K562 (cell line): ENCODE data around the gene SSR4. TPM values are rescaled to one million over a fixed set of nuclear protein-coding genes. Genes with fewer than 3 reads are reported as not detected.

Experiments used
- ATAC-seq: fragments of 200-7000 bp; cut with Tn5 transposase; 3 replicates; pipeline ENCODE4 v1.9.1; 2020; ENCODE audit warnings: moderate library complexity
- BruUV-seq: library from RNA; stranded (reverse); fragments of 400-500 nt; replicated peaks from 2 replicates; lab custom pipeline; 2021; lab: Mats Ljungman, UMichigan
- CTCF ChIA-PET: fragments of 300-600 bp; formaldehyde crosslinking; extraction: SDS; loops from one replicate; lab custom pipeline; 2021; ENCODE audit warnings: low intra/inter-chr PET ratio; lab: Yijun Ruan, JAX
- POLR2A ChIA-PET: fragments of 300-600, 350-650 bp; sonication (Branson Sonifier 250); formaldehyde crosslinking; extraction: SDS; loops from one replicate; lab custom pipeline; 2021; ENCODE audit warnings: antibody characterized with exemption, inconsistent platforms; lab: Yijun Ruan, JAX
- DNase-seq, 4 experiments: peaks; one replicate each; pipeline versions ENCODE4 v3.0.0 to v3.0.0-alpha.2; 2011 to 2018; ENCODE audit warnings: low spot score in 3 of 4, mixed read lengths in 3 of 4; ENCODE audit errors: extremely low read depth in 1 of 4
- FAIRE-seq: peaks from 2 replicates; lab custom pipeline; 2011; peaks lifted over from hg19 to GRCh38; lab: Jason Lieb, UNC
- H2AFZ ChIP-seq: 2 replicates; pipeline ENCODE4 v1.6.0; 2011; ENCODE audit warnings: low read depth, low read length, control low read depth, inconsistent platforms
- H3K27ac ChIP-seq: fragments of 200-600 bp; 3 replicates; pipeline ENCODE4 v1.8.0; 2011; ENCODE audit warnings: low read depth, mild to moderate bottlenecking, control low read depth, inconsistent platforms, low read length, moderate library complexity, mixed read lengths; ENCODE audit errors: extremely low read depth
- H3K27me3 ChIP-seq, 2 experiments: fragments of 300-600 bp in 1 of 2; 2 replicates in 1 of 2; 3 replicates in 1 of 2; pipeline versions ENCODE4 v1.6.0 to v1.8.0; 2011; ENCODE audit warnings: inconsistent platforms in 2 of 2, low read length in 2 of 2, mild to moderate bottlenecking in 1 of 2, mixed read lengths in 1 of 2, moderate library complexity in 1 of 2; ENCODE audit not compliant: control insufficient read depth in 2 of 2, insufficient read depth in 2 of 2
- H3K36me3 ChIP-seq: fragments of 300-600 bp; 3 replicates; pipeline ENCODE4 v1.8.0; 2011; ENCODE audit warnings: mild to moderate bottlenecking, low read length, inconsistent platforms; ENCODE audit not compliant: control insufficient read depth, insufficient read depth
- H3K4me1 ChIP-seq, 2 experiments: fragments of 200-600 bp in 1 of 2; replicated peaks in 1 of 2; 2 replicates in 1 of 2; 3 replicates in 1 of 2; pipeline versions ENCODE4 v1.5.1 to v1.8.0; 2011; ENCODE audit warnings: inconsistent platforms in 2 of 2, low read length in 2 of 2, mild to moderate bottlenecking in 1 of 2, mixed read lengths in 1 of 2, moderate library complexity in 1 of 2; ENCODE audit not compliant: control insufficient read depth in 2 of 2, insufficient read depth in 2 of 2
- H3K4me2 ChIP-seq: 2 replicates; pipeline ENCODE4 v1.6.1; 2011; ENCODE audit warnings: low read length, control low read depth, inconsistent platforms, mixed read lengths; ENCODE audit not compliant: insufficient read depth
- H3K4me3 ChIP-seq: fragments of 200-600 bp; sonication (generic), shearing (Covaris generic); 2 replicates; pipeline ENCODE4 v1.5.1; 2016; ENCODE audit warnings: control low read depth, inconsistent platforms
- H3K79me2 ChIP-seq: fragments of 200-600 bp; 3 replicates; pipeline ENCODE4 v1.8.0; 2011; ENCODE audit warnings: low read length, inconsistent platforms; ENCODE audit not compliant: control insufficient read depth, insufficient read depth
- H3K9ac ChIP-seq, 2 experiments: 2 replicates each; pipeline versions ENCODE4 v1.6.0 to v1.6.1; 2011; ENCODE audit warnings: low read depth in 2 of 2, low read length in 2 of 2, control low read depth in 1 of 2, inconsistent platforms in 1 of 2, mild to moderate bottlenecking in 1 of 2, mixed read lengths in 1 of 2; ENCODE audit not compliant: insufficient read depth in 1 of 2
- H3K9me1 ChIP-seq: one replicate; pipeline ENCODE4 v1.6.0; 2011; ENCODE audit warnings: inconsistent platforms, mild to moderate bottlenecking, low read length, moderate library complexity; ENCODE audit not compliant: control insufficient read depth, insufficient read depth
- H3K9me3 ChIP-seq: replicated peaks from 2 replicates; pipeline ENCODE4 v1.5.1; 2011; ENCODE audit warnings: low read depth, low read length, inconsistent platforms; ENCODE audit not compliant: control insufficient read depth, insufficient read depth
- H4K20me1 ChIP-seq: replicated peaks from 2 replicates; pipeline ENCODE4 v1.6.1; 2011; ENCODE audit warnings: low read length, inconsistent platforms, mixed read lengths; ENCODE audit not compliant: control insufficient read depth, insufficient read depth
- CTBP1 ChIP-seq: fragments of 450-650 bp; IDR thresholded peaks from 2 replicates; pipeline ENCODE4 v1.6.1; 2016; ENCODE audit warnings: borderline replicate concordance
- FOS ChIP-seq: IDR thresholded peaks from 3 replicates; pipeline ENCODE4 v1.6.1; 2011; ENCODE audit not compliant: insufficient read length; ENCODE audit errors: extremely low read depth
- MAZ ChIP-seq, 2 experiments: fragments of 450-650 bp in 1 of 2; sonication (generic) in 1 of 2; formaldehyde crosslinking; IDR thresholded peaks in 1 of 2; conservative IDR thresholded peaks in 1 of 2; 2 replicates each; pipeline versions ENCODE4 v1.4.0 to v1.5.0; 2020; ENCODE audit warnings: mild to moderate bottlenecking in 1 of 2, missing genetic modification reagents in 1 of 2
- MECOM ChIP-seq: fragments of 250-450 bp; sonication (Bioruptor Pico); IDR thresholded peaks from 2 replicates; pipeline ENCODE4 v1.8.0; 2022; ENCODE audit warnings: inconsistent platforms
- MLX ChIP-seq, 2 experiments: fragments of 450-650 bp in 1 of 2; sonication (generic) in 1 of 2; formaldehyde crosslinking; conservative IDR thresholded peaks; 2 replicates each; pipeline versions ENCODE4 v1.4.0 to v1.8.1; 2020 to 2022; ENCODE audit warnings: mild to moderate bottlenecking in 1 of 2, missing genetic modification reagents in 1 of 2
- MNT ChIP-seq, 2 experiments: fragments of 450-650 bp; conservative IDR thresholded peaks; 2 replicates each; pipeline ENCODE4 v1.6.1; 2017; ENCODE audit warnings: mild to moderate bottlenecking in 2 of 2, moderate library complexity in 2 of 2
- MTA3 ChIP-seq: fragments of 450-650 bp; formaldehyde crosslinking; IDR thresholded peaks from 2 replicates; pipeline ENCODE4 v1.6.1; 2017; ENCODE audit warnings: mild to moderate bottlenecking, borderline replicate concordance
- PBX2 ChIP-seq, 2 experiments: IDR thresholded peaks in 1 of 2; conservative IDR thresholded peaks in 1 of 2; 2 replicates each; pipeline ENCODE4 v1.6.1; 2016; ENCODE audit warnings: low read depth in 2 of 2, mild to moderate bottlenecking in 1 of 2, missing compliant biosample characterization in 1 of 2, missing genetic modification characterization in 1 of 2, moderate library complexity in 1 of 2
- RBM39 ChIP-seq: fragments of 200-400 bp; formaldehyde crosslinking; optimal IDR thresholded peaks from 2 replicates; pipeline ENCODE3; 2018; ENCODE audit warnings: low read depth, low read length
- SMC3 ChIP-seq: conservative IDR thresholded peaks from 2 replicates; pipeline ENCODE4 v1.6.1; 2011; ENCODE audit warnings: low read depth, low read length, improper control_type of control experiment; ENCODE audit not compliant: insufficient read depth
- ZBTB2 ChIP-seq: fragments of 450-650 bp; IDR thresholded peaks from 2 replicates; pipeline ENCODE4 v1.6.1; 2016; ENCODE audit warnings: antibody characterized with exemption
- WGBS: fragments of 100-300 bp; shearing (Covaris generic); methylation state at CpG from one replicate; pipeline ENCODE4 v1.1.6; 2016; ENCODE audit warnings: low coverage, mixed read lengths; ENCODE audit not compliant: insufficient coverage; ENCODE audit errors: missing lambda C conversion rate; 5-methylcytosine and 5-hydroxymethylcytosine counted together
- in situ Hi-C: fragments of 300-500 bp; cut with MboI; formaldehyde crosslinking; loops from 4 replicates; pipeline ENCODE4 v1.15.0; 2018; ENCODE audit warnings: inconsistent platforms, mixed read lengths
- intact Hi-C: fragments of 100-400 bp; cut with micrococcal nuclease; formaldehyde crosslinking; loops from 2 replicates; pipeline ENCODE4 v1.14.2; 2022
- polyA plus RNA-seq, 8 experiments: library from polyadenylated mRNA; depleted of rRNA in 4 of 8; stranded (reverse) in 5 of 8; unstranded in 3 of 8; fragments of >200 nt; fragmentation: Nextera tagmentation in 2 of 8; fragmentation: Illumina TruSeq in 1 of 8; extraction: Ambion mirVana in 2 of 8; extraction: Trizol in 1 of 8; gene quantifications; 2 replicates each; pipeline versions ENCODE4 v1.2.1 to v1.2.3, GENCODE V29; 2011 to 2014; ENCODE audit warnings: inconsistent platforms in 1 of 8, missing spikeins in 1 of 8
- total RNA-seq, 7 experiments: library from RNA; depleted of rRNA in 6 of 7; stranded (reverse); fragments of >200 nt in 6 of 7; fragmentation: Illumina TruSeq in 2 of 7; extraction: Trizol in 2 of 7; gene quantifications; 2 replicates each; pipeline versions ENCODE4 v1.2.1 to v1.2.3, GENCODE V29; 2011 to 2021; ENCODE audit warnings: low replicate concordance in 1 of 7

Gene SSR4
- total and polyA plus RNA-seq, 9 of the 15 experiments (the other 6 are each of a cell fraction or from before 2014, with no cell fraction given): 146 to 492 (median 272) TPM

- H3K79me2 ChIP-seq: peaks cover 14% of the 10 kb centered on the region
- peaks cover 15 to 66% of the 10 kb centered on the region in 2 experiments for H3K4me1 ChIP-seq
- H3K4me2 ChIP-seq: peak within 1 kb of the TSS; percentile 87
- DNase-seq: peak; percentile 49 to 64 (median 58)
- ChIA-PET CTCF (interaction anchor here (1.4 to 1.5 kb wide), 2 partner anchors 183 to 184 kb away, joined by 6 to 7 read pairs; no protein-coding TSS in a partner anchor), POLR2A (interaction anchor here (0.6 kb wide), 1 partner anchor 186 kb away, joined by 4 read pairs; no protein-coding TSS in a partner anchor)
- peak within 1 kb of the TSS; percentile 86; the same call in 1 of the 2 replicates for H2AFZ ChIP-seq
- peak; percentile 18; the same call in 2 of the 3 replicates for ATAC-seq
- peak within 1 kb of the TSS; percentile 92 to 96 for H3K9ac ChIP-seq
- H3K9me3 ChIP-seq: no peaks in the 10 kb centered on the region
- WGBS: 63% methylated on average over 16 of the region's 26 CpGs
- no peak for FAIRE-seq
- no peaks in the 10 kb centered on the region for H3K36me3 ChIP-seq
- no TSS peak for BruUV-seq
- H3K4me3 ChIP-seq: peak within 1 kb of the TSS; percentile 51
- H4K20me1 ChIP-seq: no peaks in the 10 kb centered on the region
- in situ Hi-C loops: no loop called here
- H3K27ac ChIP-seq: peak within 1 kb of the TSS; percentile 99
- intact Hi-C loops: loop anchor here (2.0 kb wide), 2 partner anchors 31 to 183 kb away; partner anchors contain the start of genes IDH3G and SSR4
- H3K27me3 ChIP-seq: no peaks in the 10 kb centered on the region
- no peaks in the 10 kb centered on the region for H3K9me1 ChIP-seq
- TF ChIP-seq MECOM (CRISPR knock-in tag): no peak
- TF ChIP-seq SMC3: peak; percentile 73
- peak; percentile 46; the same call in 1 of the 2 replicates for TF ChIP-seq ZBTB2
- TF ChIP-seq RBM39: no peak
- no peak for TF ChIP-seq FOS
- peak; percentile 56; the same call in 1 of the 2 replicates for TF ChIP-seq CTBP1
- TF ChIP-seq PBX2 (CRISPR knock-in tag; IDR thresholded peaks at IDR 0.05; ENCODE audit: low read depth): no peak
- no peak for TF ChIP-seq PBX2 (tag; conservative IDR thresholded peaks at IDR 0.05; ENCODE audit: low read depth)
- no peak for TF ChIP-seq MLX (CRISPR knock-in tag; conservative IDR thresholded peaks at IDR 0.05)
- 0 out of 2 replicates have a peak, but pooled peaks have one; percentile 40 for TF ChIP-seq MTA3
- no peak for TF ChIP-seq MNT (conservative IDR thresholded peaks at IDR 0.05)
- TF ChIP-seq MAZ (CRISPR knock-in tag; conservative IDR thresholded peaks at IDR 0.05 in 1 of 2, IDR thresholded peaks at IDR 0.05 in 1 of 2): peak; percentile 17 to 51; a peak in 1 of 4 replicates
Observed at GRCh38 chrX:153763989-153764755, 30.3 kb upstream of the SSR4 start, which contains the start of gene PLXNB3. Gene PLXNB3, plus strand, starts transcription at chrX:153764249. Its CDS starts 1,287 bp downstream, at chrX:153765536.
